Measurements from ENCODE around the gene CPA2. TPM values are rescaled to one million over a fixed set of nuclear protein-coding genes. Genes with fewer than 3 reads are reported as not detected.
A peak's percentile ranks its signal among the peaks of the same experiment; 100 is the strongest.

CPA2 gene
- total RNA-seq, 2 donors from 2014 or later = 0.56 TPM; not detected in 1

GRCh38 chr7:130281260-130281659, 14.6 kb downstream of the CPA2 start:
- no peaks in the 10 kb centered on the region for H3K36me3 Mint-ChIP-seq (ENCODE audit: low read depth)
- no peak for ATAC-seq (replicated peaks)
- H3K4me3 Mint-ChIP-seq = no peak overlapping the region
- no peaks in the 10 kb centered on the region for H3K9me3 Mint-ChIP-seq
- peaks cover 13% of the 10 kb centered on the region for H3K4me1 Mint-ChIP-seq
- peaks cover 14% of the 10 kb centered on the region for H3K27me3 Mint-ChIP-seq
- H3K27ac Mint-ChIP-seq = no peak overlapping the region

GRCh38 chr7:130286881-130287280, 20.2 kb downstream of the CPA2 start:
- Mint-ChIP-seq H3K4me3 (no peak overlapping the region), H3K36me3 (ENCODE audit: low read depth) (no peaks in the 10 kb centered on the region), H3K27me3 (peaks cover 14% of the 10 kb centered on the region), H3K27ac (no peak overlapping the region), H3K9me3 (no peaks in the 10 kb centered on the region), H3K4me1 (no peaks in the 10 kb centered on the region)
- ATAC-seq (replicated peaks) = no peak

GRCh38 chr7:130288168-130288567, 21.5 kb downstream of the CPA2 start:
- Mint-ChIP-seq H3K27me3 (peaks cover 14% of the 10 kb centered on the region), H3K36me3 (ENCODE audit: low read depth) (no peaks in the 10 kb centered on the region), H3K4me1 (no peaks in the 10 kb centered on the region), H3K27ac (no peak overlapping the region), H3K4me3 (no peak overlapping the region), H3K9me3 (no peaks in the 10 kb centered on the region)
- no peak for ATAC-seq (replicated peaks)

GRCh38 chr7:130288829-130289228, 22.2 kb downstream of the CPA2 start:
- ATAC-seq (replicated peaks) = peak; percentile 42

GRCh38 chr7:130289478-130289877, 22.8 kb downstream of the CPA2 start:
- peaks cover 4% of the 10 kb centered on the region for H3K27me3 Mint-ChIP-seq
- no peaks in the 10 kb centered on the region for H3K4me1 Mint-ChIP-seq
- ATAC-seq (replicated peaks) = no peak
- no peaks in the 10 kb centered on the region for H3K36me3 Mint-ChIP-seq (ENCODE audit: low read depth)
- H3K4me3 Mint-ChIP-seq = no peak overlapping the region
- no peaks in the 10 kb centered on the region for H3K9me3 Mint-ChIP-seq
- no peak overlapping the region for H3K27ac Mint-ChIP-seq

More at GRCh38 chr7:130288829-130289228, 22.2 kb downstream of the CPA2 start:
- Mint-ChIP-seq H3K4me1 (no peaks in the 10 kb centered on the region), H3K4me3 (no peak overlapping the region), H3K36me3 (ENCODE audit: low read depth) (no peaks in the 10 kb centered on the region), H3K9me3 (no peaks in the 10 kb centered on the region), H3K27me3 (peaks cover 10% of the 10 kb centered on the region), H3K27ac (no peak overlapping the region)

- H3K4me3 Mint-ChIP-seq = no peak overlapping the region
- H3K4me1 Mint-ChIP-seq = no peaks in the 10 kb centered on the region
- no peaks in the 10 kb centered on the region for H3K36me3 Mint-ChIP-seq (ENCODE audit: low read depth)
- H3K27ac Mint-ChIP-seq = no peak overlapping the region
- no peaks in the 10 kb centered on the region for H3K9me3 Mint-ChIP-seq
- no peak for ATAC-seq (replicated peaks)
- H3K27me3 Mint-ChIP-seq = no peaks in the 10 kb centered on the region
Measured at GRCh38 chr7:130290745-130291144, 24.1 kb downstream of the CPA2 start.

DNA sequence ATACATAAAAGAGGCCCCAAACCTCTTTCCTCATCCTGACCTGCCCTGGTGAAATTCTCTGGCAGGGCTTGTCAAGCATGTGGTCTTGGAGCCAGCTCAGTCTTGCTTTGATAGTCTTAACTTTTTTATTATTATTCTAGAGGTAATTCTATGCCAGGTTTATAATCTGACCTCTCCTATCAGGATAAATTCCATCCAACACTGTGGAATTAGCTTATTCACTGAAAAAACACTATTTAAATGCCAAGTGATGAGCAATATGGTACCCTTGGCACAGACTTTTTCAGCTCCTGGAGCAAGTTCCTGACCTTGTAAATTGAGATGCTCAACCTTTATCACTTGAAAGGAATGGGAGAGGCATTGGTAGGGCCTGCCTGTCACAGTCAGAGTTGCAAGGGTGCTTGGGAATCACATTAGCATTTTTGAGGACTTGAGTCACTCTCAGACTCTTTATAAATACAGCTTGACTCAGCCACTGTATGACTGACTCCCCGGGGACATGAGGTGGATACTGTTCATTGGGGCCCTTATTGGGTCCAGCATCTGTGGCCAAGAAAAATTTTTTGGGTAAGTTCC, 26.1 kb downstream of the CPA2 start, which contains the start of gene CPA4:
CPA4 (plus strand) TSS at position 480 of the 576 bp plus-strand sequence; CDS start at position 500, 20 bp downstream.
- Mint-ChIP-seq H3K36me3 (ENCODE audit: low read depth) (no peaks in the 10 kb centered on the region), H3K4me1 (no peaks in the 10 kb centered on the region), H3K27me3 (no peaks in the 10 kb centered on the region), H3K4me3 (no peak within 1 kb of the TSS), H3K9me3 (no peaks in the 10 kb centered on the region), H3K27ac (no peak within 1 kb of the TSS)
- ATAC-seq (replicated peaks) = peak; percentile 80

- Mint-ChIP-seq H3K4me1 (no peaks in the 10 kb centered on the region), H3K36me3 (ENCODE audit: low read depth) (no peaks in the 10 kb centered on the region), H3K27ac (no peak overlapping the region), H3K9me3 (no peaks in the 10 kb centered on the region), H3K4me3 (no peak overlapping the region), H3K27me3 (no peaks in the 10 kb centered on the region)
- no peak for ATAC-seq (replicated peaks)
Measured at GRCh38 chr7:130293521-130293920, 26.9 kb downstream of the CPA2 start.

DNA sequence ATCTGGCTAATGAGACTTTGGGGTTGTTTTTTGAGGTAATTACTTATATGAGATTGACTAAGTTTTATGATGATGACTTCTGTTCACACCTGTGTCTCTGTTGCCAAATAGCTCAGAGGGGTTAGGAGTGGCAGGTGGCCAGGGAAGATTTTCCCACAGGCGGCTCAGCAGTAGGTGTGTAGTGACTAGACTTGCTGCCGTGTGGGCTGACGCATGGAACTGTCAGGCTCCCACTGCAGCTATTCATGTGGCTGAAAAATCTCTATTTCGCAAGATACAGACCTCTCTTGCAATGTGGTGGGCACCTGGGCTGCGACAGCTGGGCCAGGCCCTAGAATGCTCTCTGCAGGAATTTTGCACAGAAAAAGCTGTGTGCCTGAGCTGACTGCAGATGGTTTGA, 27.7 kb downstream of the CPA2 start:
- H3K36me3 Mint-ChIP-seq (ENCODE audit: low read depth) = no peaks in the 10 kb centered on the region
- no peak overlapping the region for H3K4me3 Mint-ChIP-seq
- no peaks in the 10 kb centered on the region for H3K27me3 Mint-ChIP-seq
- peak; percentile 59 for ATAC-seq (replicated peaks)
- no peaks in the 10 kb centered on the region for H3K4me1 Mint-ChIP-seq
- no peaks in the 10 kb centered on the region for H3K9me3 Mint-ChIP-seq
- no peak overlapping the region for H3K27ac Mint-ChIP-seq

- Mint-ChIP-seq H3K4me3 (no peak overlapping the region), H3K9me3 (no peaks in the 10 kb centered on the region), H3K4me1 (no peaks in the 10 kb centered on the region), H3K27ac (no peak overlapping the region), H3K36me3 (ENCODE audit: low read depth) (no peaks in the 10 kb centered on the region), H3K27me3 (no peaks in the 10 kb centered on the region)
- no peak for ATAC-seq (replicated peaks)
Measured at GRCh38 chr7:130296221-130296951, 29.7 kb downstream of the CPA2 start.

GRCh38 chr7:130297628-130298543, 31.2 kb downstream of the CPA2 start:
- H3K9me3 Mint-ChIP-seq = no peaks in the 10 kb centered on the region
- ATAC-seq (replicated peaks) = no peak
- no peaks in the 10 kb centered on the region for H3K4me1 Mint-ChIP-seq
- H3K4me3 Mint-ChIP-seq = no peak overlapping the region
- no peak overlapping the region for H3K27ac Mint-ChIP-seq
- no peaks in the 10 kb centered on the region for H3K36me3 Mint-ChIP-seq (ENCODE audit: low read depth)
- peaks cover 1% of the 10 kb centered on the region for H3K27me3 Mint-ChIP-seq

- ATAC-seq (replicated peaks) = no peak
- H3K27ac Mint-ChIP-seq = no peak overlapping the region
Measured at GRCh38 chr7:130298544-130299326, 32.1 kb downstream of the CPA2 start.

DNA sequence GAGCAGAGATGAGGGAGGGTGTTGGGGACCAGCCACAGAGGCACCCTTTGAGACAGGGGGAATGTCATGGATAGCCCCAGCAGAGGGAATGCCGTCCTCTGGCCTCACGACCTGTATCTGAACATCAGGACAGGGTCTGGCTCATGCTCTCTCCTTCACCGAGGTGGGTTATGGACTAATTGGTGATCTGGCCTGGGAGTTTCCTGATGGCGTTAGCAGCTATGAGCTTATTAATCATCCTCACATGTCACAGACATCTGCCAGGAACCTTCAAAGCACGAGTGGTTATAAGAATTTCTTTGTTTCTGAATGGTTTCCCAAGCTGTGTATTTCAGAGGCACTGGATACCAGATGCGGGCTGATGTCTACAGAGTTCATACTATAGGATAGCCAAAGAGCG, 33.2 kb downstream of the CPA2 start:
- H3K4me3 Mint-ChIP-seq = no peak overlapping the region
- no peaks in the 10 kb centered on the region for H3K4me1 Mint-ChIP-seq
- no peak overlapping the region for H3K27ac Mint-ChIP-seq
- no peaks in the 10 kb centered on the region for H3K36me3 Mint-ChIP-seq (ENCODE audit: low read depth)
- no peaks in the 10 kb centered on the region for H3K9me3 Mint-ChIP-seq
- H3K27me3 Mint-ChIP-seq = peaks cover 3% of the 10 kb centered on the region
- ATAC-seq (replicated peaks) = no peak

More at GRCh38 chr7:130298544-130299326, 32.1 kb downstream of the CPA2 start:
- peaks cover 3% of the 10 kb centered on the region for H3K27me3 Mint-ChIP-seq
- H3K36me3 Mint-ChIP-seq (ENCODE audit: low read depth) = no peaks in the 10 kb centered on the region
- no peaks in the 10 kb centered on the region for H3K9me3 Mint-ChIP-seq
- H3K4me1 Mint-ChIP-seq = no peaks in the 10 kb centered on the region
- H3K4me3 Mint-ChIP-seq = no peak overlapping the region

- Mint-ChIP-seq H3K27ac (no peak overlapping the region), H3K4me1 (no peaks in the 10 kb centered on the region), H3K27me3 (peaks cover 6% of the 10 kb centered on the region), H3K36me3 (ENCODE audit: low read depth) (no peaks in the 10 kb centered on the region), H3K4me3 (no peak overlapping the region), H3K9me3 (no peaks in the 10 kb centered on the region)
- ATAC-seq (replicated peaks) = no peak
Measured at GRCh38 chr7:130301501-130302020, 34.9 kb downstream of the CPA2 start.

Measured in activated T-helper 17 cell treated with anti-CD3 and anti-CD28 coated beads, Interleukin-2, amount 50 U/mL, for 72 hours (primary cell).